HK-2 (cell line): ENCODE results near the gene KDM4C.

Experiments
- DNase-seq: peaks from one replicate; pipeline ENCODE4 v3.0.0-alpha.2; 2018; ENCODE audit not compliant: unreplicated experiment

Gene KDM4C

DNA sequence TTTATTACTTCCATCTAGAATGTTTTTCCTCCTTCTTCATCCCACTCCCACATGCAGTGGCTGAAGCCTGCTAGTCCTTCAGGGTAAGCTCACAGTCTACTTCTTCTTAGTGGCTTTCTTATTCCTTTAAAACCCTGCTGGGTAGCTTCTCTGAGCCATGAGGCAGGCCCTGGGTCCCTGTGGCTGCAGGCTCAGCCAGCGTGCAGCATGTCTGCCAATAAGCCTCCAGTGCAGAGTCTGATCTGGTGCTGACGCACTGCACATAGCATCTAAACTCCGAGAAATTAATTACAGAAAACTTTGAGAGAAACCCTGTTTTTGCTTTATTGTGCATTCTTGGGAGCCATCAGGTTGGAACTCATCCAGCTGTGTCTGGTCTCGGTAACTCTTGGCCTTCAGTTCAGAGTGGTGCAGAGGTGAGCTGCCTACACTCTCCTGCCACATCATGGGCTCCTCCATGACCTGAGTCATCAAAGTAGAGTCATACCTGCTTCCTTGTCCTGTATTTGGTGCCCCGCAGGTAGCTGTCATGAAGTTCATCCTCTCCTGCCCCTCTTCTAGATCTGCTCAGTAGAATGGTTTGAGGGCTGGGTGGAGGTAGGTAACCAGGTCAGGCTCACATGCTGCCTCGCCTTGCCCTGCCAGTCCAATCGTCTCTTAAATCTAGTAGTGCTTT, 339.4 kb downstream of the KDM4C start:
- DNase-seq, result no peak

DNA sequence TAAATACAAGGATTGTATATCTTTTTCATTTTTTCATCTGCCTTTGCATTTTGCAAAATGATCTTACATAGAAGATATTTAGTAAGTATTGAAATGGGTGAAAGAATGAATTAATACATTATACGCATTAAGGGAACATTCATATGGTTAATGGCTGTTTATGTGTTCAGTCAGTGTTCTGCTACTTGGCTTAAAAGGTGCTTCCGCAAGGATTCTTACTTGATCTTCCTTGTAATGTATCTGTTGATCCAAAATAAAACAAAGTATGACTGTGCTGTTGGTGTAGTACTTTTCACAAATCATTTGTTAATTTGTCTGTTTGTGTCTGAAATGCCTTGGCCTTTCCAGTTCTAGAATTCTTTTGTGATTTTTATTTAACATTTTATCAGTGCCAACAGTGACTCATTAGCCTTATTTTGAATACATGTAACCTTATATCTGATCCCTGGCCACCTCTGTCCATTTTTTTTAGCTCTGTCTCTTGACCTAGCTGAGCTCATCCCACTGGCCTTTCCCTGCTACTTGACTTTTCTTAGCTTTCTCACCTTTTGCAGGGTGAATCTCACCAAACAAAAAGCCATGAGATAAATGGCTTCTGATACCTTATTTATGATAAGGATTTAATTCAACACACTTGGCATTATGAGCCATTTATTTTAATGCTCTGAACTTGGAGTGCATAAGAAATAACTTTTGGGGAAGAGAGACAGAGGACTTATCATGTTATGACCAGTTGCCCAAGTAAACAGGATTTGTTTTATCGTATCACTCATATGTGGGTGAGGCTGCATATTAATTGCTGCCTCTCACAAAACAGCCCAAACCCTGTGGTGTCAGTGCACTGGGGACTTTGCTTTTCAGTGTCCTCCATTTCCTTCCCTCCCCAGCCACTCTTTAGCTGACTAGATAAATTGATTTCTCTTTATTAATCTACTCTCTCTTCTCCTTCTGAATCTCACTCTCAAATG, 340.3 kb downstream of the KDM4C start:
- DNase-seq, result no peak

DNA sequence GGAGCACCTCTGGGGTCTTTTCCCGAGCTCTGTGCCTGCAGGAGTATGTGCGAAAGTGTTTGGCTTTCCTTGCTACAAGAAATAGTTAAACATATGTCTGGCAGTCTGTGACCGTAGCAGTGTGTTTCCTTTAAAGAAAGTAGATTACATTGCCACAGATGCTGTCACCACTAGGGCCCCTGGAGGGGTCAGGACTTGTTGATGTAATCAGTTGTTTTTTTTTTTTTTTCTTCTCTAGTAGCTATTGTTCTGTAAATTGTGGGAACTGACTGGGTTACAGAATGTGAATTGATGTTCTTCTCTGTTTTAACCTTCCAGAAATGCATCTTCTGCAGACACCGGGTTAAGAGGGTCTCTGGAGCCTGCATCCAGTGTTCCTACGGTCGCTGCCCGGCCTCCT, 345.6 kb downstream of the KDM4C start:
- no peak for DNase-seq

DNA sequence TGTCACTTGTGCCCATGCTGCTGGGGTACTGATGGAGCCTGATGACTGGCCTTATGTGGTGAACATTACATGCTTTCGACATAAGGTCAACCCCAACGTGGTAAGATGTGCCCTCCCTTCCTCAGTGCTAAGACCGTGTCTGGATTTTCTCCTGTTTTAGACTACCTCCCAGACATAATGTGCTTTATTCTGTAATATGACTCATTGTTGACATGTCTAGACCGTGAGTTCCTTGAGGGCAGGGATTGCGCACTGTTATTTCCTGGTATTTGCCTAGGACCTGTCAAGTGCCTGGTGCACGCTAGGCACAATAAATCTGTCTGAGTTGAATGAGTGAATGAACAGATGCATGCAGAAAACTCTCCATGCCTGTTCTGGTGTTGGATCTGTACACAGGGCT, 346.0 kb downstream of the KDM4C start:
- DNase-seq, result no peak

DNA sequence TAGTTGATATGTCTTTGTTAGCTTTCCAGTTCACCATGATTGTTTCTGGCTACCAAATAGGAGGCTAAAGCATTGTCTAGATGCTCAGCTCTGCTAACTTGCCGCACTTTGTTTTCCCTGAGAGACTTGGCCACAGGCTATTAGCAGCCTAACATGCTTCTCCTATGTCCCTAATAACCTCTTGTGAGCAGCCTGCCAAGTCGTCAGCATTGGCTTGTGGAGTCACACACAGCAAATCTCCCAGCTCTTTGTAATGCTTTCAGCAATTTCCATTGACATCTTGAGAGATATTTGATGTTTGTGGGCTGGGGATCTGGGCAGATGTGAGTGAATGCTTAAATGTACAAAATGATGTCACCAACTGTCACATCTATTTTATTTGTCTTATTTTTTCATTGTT, 346.9 kb downstream of the KDM4C start:
- DNase-seq, result no peak

DNA sequence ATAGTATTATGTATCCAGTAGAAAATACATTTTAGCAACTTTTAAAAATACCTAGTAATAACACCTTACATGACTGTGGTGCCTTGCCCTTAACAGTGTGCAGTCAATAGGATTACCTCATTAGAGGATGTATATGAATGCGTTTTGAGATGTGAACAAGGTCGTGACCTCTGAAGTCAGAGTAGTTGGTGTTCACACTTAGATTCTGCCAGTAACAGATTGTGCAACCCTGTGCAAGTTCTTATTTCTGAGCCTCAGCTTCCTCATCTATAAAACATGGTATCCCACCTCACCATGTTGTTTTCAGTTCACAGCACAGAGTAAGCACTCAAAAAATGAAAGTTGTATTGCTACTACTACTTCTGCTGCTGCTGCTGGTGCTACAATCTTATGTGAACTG, 347.3 kb downstream of the KDM4C start:
- DNase-seq, result no peak

DNA sequence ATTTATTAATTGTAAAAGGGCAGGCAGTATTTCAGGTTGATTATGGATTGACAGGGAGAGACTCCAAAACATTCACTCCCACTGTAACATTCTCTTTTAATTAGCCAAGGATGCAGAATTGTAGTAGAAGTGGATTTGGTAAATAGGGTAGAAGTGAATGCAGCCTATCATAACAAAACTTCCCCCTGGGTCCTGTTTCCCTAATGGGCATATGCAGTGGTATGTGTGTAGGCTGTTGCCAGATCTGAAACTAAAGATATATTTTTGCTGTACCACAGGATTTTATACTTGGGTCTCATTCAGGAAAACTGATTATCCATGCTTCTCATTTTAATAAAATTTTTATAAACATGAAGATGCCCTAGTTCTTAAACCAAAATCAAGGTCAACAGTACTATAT, 351.2 kb downstream of the KDM4C start:
- DNase-seq, result no peak

DNA sequence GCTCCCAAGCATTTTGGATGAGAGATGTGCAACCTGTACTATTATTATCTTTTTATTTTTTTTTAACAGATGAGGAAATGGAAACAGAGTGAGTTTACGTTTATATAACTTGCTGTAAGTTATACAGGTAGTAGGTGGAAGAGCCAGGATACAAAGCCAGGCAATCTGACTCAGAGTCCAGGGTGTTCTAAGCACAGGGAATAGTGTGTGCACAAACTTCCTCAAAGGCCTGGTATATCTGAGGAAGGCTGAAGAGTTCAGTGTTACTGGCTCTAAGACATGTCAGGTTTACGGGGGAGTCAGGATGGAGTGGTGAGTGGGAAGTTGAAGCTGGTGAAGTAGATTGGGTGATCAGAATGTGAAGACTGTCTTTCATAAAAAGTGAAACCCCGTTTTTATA, 353.6 kb downstream of the KDM4C start:
- no peak for DNase-seq

DNA sequence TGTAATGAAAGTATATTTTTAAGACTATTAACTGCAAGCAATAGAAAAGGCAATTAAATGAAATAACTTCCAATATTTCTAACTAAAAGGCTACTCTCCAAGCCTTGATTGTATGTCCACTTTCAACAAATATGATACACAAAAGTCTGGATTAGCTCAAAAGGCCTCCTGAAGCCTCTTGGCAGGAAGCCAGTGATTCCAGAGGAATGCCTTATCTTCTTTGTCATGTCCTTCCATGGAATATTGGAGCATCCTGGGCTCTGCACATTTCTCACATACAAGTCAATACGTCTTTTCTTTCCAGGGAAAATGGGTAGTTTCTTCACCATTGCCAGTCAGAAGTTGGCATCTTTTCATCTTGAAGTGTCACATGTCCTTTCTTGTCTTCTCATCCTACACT, 357.8 kb downstream of the KDM4C start:
- DNase-seq, result no peak

DNA sequence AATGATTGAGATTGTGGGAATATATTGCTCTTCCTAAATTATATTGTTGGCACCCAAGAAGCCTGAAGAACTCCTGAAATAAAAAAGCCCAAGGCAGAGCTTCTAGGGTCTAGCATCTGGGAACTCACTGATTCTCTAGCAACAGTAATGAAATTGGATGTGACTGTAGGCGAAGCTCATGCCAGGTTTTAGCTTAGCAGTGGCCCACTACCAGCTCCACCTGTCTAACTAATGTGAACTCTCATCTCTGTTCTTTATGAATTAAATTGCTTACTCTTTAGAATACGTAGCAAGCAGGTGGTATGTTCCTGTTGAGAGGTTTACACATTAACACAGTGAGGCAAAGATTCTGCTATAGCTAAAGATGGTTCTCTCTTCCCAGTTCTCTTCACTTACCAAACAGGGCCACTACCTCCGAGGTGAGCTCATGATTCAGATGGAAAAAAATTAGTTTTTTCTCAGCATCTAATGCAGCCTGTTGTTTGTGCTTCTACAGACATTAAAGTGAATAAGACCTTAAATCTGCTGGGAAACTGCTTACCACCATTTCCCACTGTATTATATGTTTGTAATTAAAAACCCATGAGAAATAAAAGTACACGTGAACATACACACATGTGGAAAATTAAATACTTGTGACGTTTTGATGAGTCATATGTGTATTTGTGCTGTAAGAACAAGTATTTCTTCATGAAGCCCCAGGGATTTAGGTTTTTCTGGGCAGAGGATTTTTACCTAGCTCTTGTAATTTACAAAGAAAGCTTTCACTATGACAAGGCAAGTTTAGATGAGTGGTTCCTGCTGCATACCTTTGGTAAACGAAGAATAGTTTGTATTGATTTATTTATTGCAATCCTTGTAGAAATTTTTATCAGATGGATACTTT, 360.1 kb downstream of the KDM4C start:
- no peak for DNase-seq

DNA sequence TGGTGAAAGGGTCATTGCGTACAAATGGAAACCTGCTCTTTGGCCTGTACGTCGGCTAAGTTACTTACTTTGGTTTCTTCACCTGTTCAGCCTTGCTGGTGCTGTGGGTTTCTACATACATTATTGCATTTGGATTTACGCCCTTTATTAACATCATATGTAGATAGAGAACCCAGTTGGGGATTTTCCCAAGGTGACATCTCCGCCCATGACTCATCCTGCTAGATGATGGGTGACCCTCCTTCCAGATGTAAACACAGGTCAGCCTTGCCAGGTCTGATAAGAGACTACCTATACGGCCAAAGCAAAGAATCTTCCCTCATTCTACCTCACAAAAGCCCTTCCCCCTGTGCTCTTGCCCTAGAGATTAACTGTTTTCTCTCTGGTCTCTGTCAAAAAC, 360.9 kb downstream of the KDM4C start:
- no peak for DNase-seq

DNA sequence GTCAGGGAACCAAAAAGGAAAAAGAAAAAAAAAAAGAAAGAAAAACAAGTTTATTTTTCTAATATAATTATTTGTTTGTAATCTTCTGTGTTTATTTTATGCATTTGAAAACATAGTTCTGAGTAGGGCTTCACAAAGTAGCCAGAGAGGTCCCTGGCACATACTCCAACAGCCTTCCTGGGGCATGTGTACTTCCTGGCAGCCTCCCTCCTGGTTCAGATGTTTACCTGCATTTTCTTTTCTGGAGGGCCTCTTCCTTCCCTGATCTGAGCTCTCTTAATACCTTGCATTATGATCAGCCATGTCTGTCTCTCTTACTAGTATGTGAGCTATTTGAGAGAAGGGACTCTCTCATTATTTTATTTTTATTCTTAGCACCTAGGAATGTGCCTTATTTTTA, 361.8 kb downstream of the KDM4C start:
- no peak for DNase-seq

DNA sequence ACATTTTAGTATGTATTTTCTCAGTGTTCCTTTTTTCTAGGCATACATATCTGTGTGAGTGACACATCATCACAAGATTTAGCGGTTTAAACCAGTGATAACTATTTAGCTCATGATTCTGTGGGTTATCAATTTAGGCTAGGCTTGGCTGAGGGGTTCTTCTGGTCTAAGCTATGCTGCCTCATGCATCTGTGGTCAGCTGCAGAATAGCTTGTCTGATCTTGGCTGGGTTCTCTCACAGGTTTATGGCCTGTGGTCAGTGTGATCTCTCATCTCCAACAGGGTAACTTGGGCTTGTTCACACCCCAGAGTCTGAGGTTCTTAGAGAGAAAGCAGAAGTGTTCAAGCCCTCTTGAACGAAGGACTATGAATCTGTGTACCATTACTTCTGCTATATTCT, 363.3 kb downstream of the KDM4C start:
- no peak for DNase-seq

DNA sequence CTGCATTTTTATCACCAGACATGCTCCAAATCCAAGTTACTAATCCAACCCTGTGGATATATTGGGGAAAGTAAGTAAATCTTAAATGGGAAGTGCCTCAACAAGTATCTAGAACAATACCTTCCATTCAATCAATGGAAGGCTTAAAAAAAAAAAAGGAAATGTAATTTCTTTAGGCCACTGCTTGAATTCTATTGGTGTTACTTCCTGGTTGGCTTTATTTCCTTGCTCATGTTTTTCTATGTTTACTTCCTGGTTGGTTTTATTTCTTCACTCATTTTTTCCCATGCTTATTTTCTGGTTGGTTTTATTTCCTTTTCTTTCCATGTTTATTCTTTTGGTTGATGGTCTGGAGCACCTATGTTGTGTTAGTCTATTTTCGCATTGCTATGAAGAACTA, 363.9 kb downstream of the KDM4C start:
- no peak for DNase-seq

DNA sequence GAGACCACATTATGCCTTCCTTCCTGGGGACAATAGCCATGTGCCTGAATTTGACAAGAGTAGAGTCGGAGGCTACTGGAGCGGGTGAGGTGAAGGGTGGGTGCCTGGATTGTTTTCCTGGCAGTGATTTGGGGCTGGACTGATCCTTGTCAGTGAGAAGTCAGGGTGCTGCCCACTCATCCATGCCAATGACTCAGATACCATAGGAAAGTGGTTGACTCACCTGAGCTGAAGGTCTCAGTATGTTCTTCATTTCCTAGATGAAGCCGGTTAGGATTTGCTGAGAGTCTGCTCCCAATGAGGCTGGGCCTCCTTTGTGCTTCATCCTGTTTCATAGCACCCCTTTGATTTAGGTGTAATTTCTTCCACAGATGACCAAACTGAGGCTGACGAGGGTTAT, 366.0 kb downstream of the KDM4C start:
- peak; percentile 27 for DNase-seq

DNA sequence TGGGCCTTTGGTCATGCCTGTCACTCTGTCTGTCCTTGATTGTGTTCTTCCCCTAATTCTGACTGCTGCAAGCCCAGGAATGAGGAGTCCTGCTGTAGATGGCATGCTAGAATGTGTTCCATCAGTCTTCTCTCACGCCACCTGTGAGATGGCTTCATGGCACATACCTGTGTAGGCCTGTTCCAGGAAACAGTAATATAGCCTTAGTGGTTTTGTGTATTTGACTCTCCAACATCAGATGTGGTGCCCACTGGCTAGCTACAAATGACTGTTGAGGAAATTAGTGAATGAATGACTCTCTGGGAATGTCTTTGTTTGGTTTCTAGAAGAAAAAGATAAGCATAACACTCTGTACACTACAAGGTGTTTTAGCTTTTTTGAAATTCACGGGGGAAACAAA, 367.5 kb downstream of the KDM4C start:
- DNase-seq, result no peak

DNA sequence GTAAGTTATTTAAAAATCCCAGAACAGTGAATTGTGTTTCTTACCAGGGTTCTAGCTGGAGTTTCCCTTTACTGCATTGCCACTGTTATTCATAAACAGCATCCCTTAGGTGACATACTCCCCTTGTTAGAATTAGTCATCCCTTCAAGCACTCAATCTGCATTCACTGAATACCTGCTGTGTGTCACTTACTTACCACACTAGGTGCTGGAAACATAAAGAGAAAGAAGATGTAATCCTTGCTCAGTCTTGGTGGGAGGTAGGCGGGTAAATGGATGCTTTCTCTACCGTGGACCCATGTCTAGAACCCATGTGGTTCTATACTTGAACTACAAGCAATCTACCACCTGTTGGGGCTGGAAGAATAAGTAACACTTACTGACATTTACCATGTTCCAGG, 371.6 kb downstream of the KDM4C start:
- no peak for DNase-seq

DNA sequence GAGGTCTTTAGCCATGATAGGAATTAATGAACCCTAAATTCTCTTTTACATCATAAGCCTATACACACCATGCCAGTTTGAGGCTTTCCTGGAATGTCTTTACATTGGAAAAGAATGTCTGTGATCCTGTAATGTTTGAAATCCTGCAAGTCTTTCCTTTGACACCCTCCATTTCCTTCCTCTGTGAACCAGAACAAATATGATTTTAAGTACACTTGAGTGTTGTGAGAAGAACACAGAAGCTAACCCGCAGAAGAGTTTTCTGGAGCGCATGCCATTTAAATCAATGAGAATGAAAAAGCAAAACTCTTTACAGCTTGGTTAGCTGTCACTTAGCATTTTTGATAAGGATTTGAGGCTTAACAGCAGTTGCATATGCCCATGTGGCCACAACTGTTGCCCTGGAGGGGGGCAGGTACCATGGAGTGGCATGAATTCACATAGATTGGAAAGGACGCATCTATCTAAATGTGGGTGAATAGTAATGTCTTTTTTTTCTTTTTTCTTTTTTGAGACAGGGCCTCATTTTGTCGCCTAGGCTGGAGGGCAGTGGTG, 372.6 kb downstream of the KDM4C start:
- no peak for DNase-seq

DNA sequence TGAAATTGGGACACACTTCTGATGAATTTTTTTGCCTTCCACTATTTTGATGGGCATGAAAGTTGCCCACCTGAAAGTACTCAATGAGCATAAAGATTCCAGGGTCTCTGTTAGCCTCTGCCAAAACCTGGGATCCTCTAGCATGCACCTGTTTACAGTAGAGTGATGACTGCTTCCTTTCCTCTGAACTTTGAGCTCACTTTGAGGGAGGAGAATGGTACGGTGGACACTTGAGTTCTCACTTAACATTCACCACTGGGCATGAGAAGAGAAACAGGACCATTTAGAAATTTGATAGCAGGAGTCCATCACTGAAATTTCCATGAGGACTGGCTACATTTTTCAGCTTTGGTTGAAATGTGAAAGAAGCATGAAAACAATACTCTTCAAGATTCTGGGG, 374.8 kb downstream of the KDM4C start:
- no peak for DNase-seq

DNA sequence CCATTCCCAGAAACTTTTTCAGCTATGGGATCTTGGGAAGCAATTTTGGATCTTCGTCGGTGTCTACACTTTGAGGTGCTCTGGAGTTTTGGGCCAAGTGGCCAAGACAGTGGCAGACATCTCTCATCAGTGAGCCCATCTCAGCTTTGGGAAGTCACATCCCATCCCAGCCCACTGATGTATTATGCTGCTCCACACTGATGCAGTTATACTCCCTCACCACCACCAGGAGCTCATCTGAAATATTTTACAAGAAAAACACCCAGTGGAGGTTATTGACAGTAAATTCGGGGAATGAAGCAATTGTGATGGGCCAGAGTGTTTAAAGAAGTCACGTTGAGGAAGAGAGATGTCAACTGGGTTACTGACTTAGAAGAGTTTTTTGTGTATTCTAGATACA, 378.0 kb downstream of the KDM4C start:
- DNase-seq, result no peak

DNA sequence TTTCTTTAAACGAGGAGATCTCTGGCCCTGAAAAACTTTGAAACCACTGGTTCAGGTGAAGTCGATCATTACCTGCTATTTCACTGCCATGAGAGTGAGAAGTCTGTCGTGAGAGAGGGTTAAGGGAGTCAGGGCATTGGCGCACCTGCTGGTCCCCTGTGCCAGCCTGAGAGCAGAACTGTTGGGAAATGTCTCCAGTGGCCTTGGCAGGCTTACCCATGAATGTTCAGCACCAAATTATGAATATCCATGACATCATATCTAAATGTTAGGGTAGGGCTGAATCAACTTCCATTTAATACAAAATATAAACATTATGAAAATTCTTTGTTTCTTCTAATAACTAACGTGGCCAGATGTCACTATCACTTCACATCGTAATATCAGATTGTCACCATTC, 379.3 kb downstream of the KDM4C start:
- DNase-seq, result no peak

DNA sequence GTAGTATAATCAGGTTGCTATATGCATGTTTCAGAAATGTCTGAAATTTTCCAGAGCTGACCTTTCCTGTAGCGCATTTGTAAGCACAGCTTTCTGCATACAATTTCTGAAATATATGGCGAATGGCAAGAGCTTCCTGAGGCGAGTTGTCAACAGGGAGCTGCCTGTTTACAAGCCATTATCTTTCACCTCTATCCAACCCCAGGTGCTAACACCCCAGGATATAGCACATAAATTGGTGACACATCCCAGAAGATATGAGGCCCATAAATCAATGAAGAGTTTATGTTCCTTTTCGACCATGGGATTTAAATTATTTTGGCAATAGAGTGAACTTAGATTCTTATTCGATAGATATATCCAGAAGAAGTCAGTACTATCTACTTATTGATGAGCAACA, 379.8 kb downstream of the KDM4C start:
- DNase-seq, result no peak
